Measurements from ENCODE around the gene CDK5R2.

- TF ChIP-seq POLR2A (IDR thresholded peaks at IDR 0.05) = no peak
- no peak for TF ChIP-seq CTCF (IDR thresholded peaks at IDR 0.05)
Observed at GRCh38 chr2:218954541-218955300, 4.7 kb upstream of the CDK5R2 start.
